HG03039 (cell line): ENCODE data around the gene CPEB3.
"Not testable (repeated sequence)": the region's sequence is repeated elsewhere in the genome, so short reads cannot be mapped to it uniquely, and the experiment has no call there.

ENCODE experiments used
- ATAC-seq: cut with Tn5 transposase; IDR thresholded peaks from one replicate; pipeline ENCODE4 v1.9.1; 2021; ENCODE audit warnings: mild to moderate bottlenecking, moderate library complexity; ENCODE audit not compliant: unreplicated experiment

CPEB3 gene

GRCh38 chr10:92146781-92147180 is 144.1 kb downstream of the CPEB3 start:
- no peak for ATAC-seq

- ATAC-seq, result no peak
These were observed 144.8 kb downstream of the CPEB3 start for GRCh38 chr10:92146107-92146506.

GRCh38 chr10:92142949-92143348 is 147.9 kb downstream of the CPEB3 start:
- no peak for ATAC-seq

GRCh38 chr10:92142512-92142911 is 148.4 kb downstream of the CPEB3 start:
- no peak for ATAC-seq

GRCh38 chr10:92141147-92141546 is 149.7 kb downstream of the CPEB3 start:
- not testable (repeated sequence) for ATAC-seq

- not testable (repeated sequence) for ATAC-seq
These were observed 156.8 kb downstream of the CPEB3 start for GRCh38 chr10:92134049-92134448.

GRCh38 chr10:92131275-92131820 is 159.5 kb downstream of the CPEB3 start:
- ATAC-seq, result no peak

GRCh38 chr10:92130622-92131274 is 160.1 kb downstream of the CPEB3 start:
- ATAC-seq, result no peak

GRCh38 chr10:92126100-92126650 is 164.7 kb downstream of the CPEB3 start:
- ATAC-seq, result no peak

- ATAC-seq, result no peak
These were observed 165.7 kb downstream of the CPEB3 start for GRCh38 chr10:92125144-92125543.

- ATAC-seq, result no peak
These were observed 166.2 kb downstream of the CPEB3 start for GRCh38 chr10:92124616-92125143.

- no peak for ATAC-seq
These were observed 166.9 kb downstream of the CPEB3 start for GRCh38 chr10:92124020-92124419.

- no peak for ATAC-seq
These were observed 167.9 kb downstream of the CPEB3 start for GRCh38 chr10:92122941-92123450.

GRCh38 chr10:92121686-92122492 is 169.0 kb downstream of the CPEB3 start:
- ATAC-seq, result no peak

GRCh38 chr10:92119340-92119739 is 171.5 kb downstream of the CPEB3 start:
- ATAC-seq, result no peak

GRCh38 chr10:92114917-92115316 is 176.0 kb downstream of the CPEB3 start:
- not testable (repeated sequence) for ATAC-seq

GRCh38 chr10:92113911-92114600 is 176.8 kb downstream of the CPEB3 start:
- ATAC-seq, result no peak

GRCh38 chr10:92112462-92112861 is 178.4 kb downstream of the CPEB3 start:
- no peak for ATAC-seq

- no peak for ATAC-seq
These were observed 179.4 kb downstream of the CPEB3 start for GRCh38 chr10:92111336-92111939.
